ENCODE measurements around the gene SLC1A4.

Gene SLC1A4

DNA sequence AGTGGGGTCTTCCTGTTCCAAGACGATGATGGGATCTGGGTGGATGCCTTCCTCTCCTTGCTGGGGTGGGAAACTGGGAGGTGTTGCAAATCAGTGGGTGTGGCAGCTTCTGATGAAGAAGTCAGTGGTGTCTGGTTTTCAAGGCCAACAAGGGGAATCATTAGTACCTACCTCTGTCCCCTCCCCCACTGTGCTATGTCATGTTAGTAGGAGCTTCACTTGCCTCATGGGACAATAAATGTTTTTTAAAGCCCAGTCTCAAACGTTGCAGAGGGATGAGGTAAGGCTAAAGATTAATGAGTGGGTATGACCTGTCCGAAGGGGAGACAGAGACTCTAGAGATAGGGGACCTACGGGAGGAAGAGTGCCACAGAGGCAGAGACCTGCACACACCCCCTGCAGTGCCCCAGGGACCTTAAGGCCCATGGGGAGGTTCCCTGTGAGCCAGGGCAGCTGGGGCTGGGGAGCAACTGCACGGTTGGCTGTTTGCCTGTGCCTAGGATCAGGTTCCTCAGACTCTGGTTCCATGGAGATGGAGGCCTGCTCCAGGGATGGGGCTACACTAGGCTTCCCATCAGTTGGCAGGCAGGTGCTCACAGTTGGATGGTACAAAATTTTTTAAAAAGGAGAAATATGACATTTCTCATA, 37.8 kb upstream of the SLC1A4 start:
- DNase-seq, result no peak
- TF ChIP-seq CTCF (IDR thresholded peaks at IDR 0.05; ENCODE audit: low read depth, low read length), result no peak
- Histone ChIP-seq H3K27me3 (no peaks in the 10 kb centered on the region), H3K4me3 (ENCODE audit: low read depth, low read length) (no peak overlapping the region), H3K9me3 (no peaks in the 10 kb centered on the region), H3K4me1 (no peaks in the 10 kb centered on the region), H3K36me3 (no peaks in the 10 kb centered on the region)

DNA sequence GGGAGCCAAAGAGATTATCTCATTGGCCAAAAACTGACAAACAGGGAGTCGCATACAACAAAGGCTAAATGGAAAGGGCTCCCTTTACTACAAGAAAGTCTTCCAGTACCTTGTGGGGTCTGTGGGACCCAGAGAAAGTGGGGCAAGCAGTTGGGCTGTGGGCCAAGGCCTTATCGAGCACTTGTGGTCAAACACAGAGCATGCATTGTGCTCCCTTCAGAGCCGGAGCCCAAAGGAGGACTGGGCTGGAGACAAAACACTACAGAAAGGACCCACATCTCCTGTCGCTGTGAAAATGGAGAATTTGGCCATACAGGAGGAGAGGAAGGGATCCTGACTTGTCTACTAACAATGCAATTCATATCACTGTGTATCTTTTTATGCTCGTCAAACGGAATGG, 37.1 kb upstream of the SLC1A4 start:
- Histone ChIP-seq H3K4me1 (no peaks in the 10 kb centered on the region), H3K9me3 (no peaks in the 10 kb centered on the region), H3K4me3 (ENCODE audit: low read depth, low read length) (no peak overlapping the region), H3K36me3 (no peaks in the 10 kb centered on the region), H3K27me3 (no peaks in the 10 kb centered on the region)
- TF ChIP-seq CTCF (IDR thresholded peaks at IDR 0.05; ENCODE audit: low read depth, low read length), result no peak
- DNase-seq, result no peak

- H3K4me3 ChIP-seq (ENCODE audit: low read depth, low read length), result no peak overlapping the region
- TF ChIP-seq CTCF (IDR thresholded peaks at IDR 0.05; ENCODE audit: low read depth, low read length), result no peak
- DNase-seq, result no peak
- H3K9me3 ChIP-seq, result no peaks in the 10 kb centered on the region
- no peaks in the 10 kb centered on the region for H3K27me3 ChIP-seq
- H3K4me1 ChIP-seq, result no peaks in the 10 kb centered on the region
- no peaks in the 10 kb centered on the region for H3K36me3 ChIP-seq
Measured at GRCh38 chr2:64952511-64953482, 36.4 kb upstream of the SLC1A4 start.

DNA sequence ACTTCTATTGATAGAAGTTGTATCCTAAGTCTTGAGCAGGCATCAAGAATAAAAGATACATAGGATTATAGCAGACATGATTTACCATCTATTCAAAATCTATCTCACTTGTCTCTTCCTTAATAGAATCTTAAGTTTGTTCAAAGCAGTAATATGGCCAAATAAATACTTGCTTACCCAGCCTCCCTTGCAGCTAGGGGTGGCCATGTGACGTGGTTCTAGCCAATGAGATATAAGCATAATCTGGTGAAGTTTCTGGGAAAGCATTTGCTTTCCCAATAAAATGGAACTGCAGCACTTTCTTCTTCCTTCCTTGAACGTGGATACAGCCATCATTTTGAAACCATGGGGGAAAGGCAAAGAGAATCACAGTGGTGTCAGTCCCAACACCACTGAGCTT, 33.7 kb upstream of the SLC1A4 start:
- no peaks in the 10 kb centered on the region for H3K27me3 ChIP-seq
- H3K9me3 ChIP-seq, result no peaks in the 10 kb centered on the region
- no peak overlapping the region for H3K4me3 ChIP-seq (ENCODE audit: low read depth, low read length)
- no peak for TF ChIP-seq CTCF (IDR thresholded peaks at IDR 0.05; ENCODE audit: low read depth, low read length)
- H3K4me1 ChIP-seq, result no peaks in the 10 kb centered on the region
- H3K36me3 ChIP-seq, result no peaks in the 10 kb centered on the region
- no peak for DNase-seq

DNA sequence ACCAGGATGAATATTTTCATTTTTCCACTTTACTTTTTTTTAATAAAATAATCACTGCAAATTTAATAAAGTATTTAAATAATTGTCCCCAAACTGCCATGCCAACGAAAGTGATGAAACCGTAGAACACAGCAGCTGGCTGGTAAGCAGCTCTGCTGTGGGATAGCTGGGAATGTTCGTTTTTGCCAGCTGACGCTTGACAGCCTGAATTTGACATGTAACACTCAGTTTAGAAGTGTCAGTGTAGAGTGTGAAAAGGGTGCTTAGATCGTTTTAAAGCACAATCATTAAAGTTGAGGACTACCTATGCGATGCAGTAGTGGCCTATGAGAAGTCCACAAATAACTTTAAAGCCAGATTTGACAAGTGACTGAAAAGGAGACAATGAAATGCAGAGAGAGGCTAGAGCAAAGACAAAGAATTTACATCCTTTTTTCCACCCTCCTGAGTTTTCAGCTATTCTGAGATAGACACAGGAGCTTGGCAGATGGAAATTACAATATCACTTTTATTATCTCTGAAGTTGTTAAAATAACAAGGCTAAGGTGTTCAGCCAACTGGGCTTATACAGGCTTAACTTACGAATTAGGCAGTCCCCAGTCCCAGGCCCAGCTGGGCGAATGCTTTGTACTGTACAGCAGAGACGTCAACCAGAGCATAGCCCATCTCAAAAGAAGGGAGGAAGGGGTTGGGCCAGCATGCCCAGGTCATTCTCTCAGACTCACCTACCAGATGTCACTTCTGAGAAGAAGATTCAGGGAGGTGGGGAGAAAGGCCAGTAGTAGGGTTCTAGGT, 31.9 kb upstream of the SLC1A4 start:
- Histone ChIP-seq H3K36me3 (no peaks in the 10 kb centered on the region), H3K4me3 (ENCODE audit: low read depth, low read length) (no peak overlapping the region), H3K9me3 (no peaks in the 10 kb centered on the region), H3K4me1 (no peaks in the 10 kb centered on the region), H3K27me3 (no peaks in the 10 kb centered on the region)
- TF ChIP-seq CTCF (IDR thresholded peaks at IDR 0.05; ENCODE audit: low read depth, low read length), result no peak
- DNase-seq, result no peak
